SKM-1 treated with dmso at 0.1 percent for 144 hours (cell line): ENCODE measurements around the gene MTSS2.
"Not testable (repeated sequence)": the region's sequence is repeated elsewhere in the genome, so short reads cannot be mapped to it uniquely, and the experiment has no call there.

Experiments used
- DNase-seq: peaks from one replicate; lab custom pipeline; 2025; ENCODE audit not compliant: unreplicated experiment; lab: John Stamatoyannopoulos, UW

Gene MTSS2

DNA sequence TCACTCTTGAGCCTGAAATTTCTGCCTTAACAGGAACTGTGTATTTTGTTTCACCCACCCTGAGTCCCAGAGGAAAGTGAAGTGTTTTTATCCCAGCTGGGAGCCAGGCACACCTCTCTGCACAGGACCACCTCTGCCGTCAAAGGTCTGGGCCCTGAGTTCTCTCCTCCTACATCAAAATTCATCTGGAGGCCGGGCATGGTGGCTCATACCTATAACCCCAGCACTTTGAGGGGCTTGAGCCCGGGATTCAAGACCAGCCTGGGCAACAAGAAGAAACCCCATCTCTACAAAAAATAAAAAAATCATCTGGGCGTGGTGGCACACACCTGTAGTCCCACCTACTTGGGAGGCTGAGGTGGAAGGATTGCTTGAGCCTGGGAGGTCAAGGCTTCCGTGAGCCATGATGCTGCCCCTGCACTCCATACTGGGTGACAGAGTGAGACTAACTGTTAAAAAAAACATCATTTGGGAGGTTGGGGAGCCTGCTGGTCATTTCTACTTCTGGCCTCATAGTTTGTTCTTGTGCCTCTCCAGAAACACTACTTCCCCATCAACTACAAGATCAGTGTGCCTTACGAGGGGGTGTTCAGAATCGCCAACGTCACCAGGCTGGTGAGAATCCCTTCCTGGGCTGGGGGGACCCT is 29.7 kb downstream of the MTSS2 start:
- no peak for DNase-seq

DNA sequence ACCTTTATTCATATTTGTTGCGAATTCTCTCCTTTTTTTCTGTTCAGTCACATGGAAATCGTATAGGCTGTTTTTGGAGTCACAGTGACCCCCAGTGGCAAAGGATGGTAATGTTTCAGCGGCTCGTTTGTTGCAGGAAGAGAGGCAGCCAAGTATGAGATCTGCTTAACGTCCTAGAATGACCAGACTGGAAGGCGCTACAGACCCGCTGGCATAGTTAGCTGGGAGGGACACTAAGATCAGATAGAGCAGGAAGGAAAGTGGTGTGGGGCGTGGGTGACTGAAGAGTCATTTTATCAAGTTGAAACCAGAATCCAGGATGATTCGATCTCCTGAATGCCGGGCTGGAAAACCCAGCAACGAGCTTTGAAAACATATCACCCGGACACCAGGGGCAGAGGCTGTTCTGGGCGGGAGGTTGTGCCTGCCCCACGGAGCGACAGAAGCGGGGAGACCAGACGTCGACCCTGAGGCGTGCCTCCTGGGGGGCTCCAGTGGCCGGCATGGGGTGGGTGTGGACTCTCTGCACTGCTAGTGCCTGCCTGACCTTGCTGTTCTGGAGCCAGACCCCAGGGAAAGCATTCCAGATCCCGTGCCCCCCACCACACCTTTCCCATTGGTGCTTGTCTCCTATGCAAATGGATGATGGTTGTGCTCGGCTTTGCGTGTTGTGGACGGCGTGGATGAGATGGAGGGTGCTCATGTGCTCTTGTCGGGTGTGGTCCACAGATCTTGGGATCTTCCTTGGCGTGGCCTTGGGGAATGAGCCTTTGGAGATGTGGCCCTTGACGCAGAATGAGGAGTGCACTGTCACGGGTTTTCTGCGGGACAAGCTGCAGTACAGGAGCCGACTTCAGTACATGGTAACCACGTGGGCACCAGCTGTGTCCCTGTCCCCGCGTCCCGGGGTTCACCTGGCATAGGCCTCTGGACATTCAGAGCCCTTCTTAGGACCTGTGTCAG is 31.8 kb downstream of the MTSS2 start:
- DNase-seq: peak; percentile 74

DNA sequence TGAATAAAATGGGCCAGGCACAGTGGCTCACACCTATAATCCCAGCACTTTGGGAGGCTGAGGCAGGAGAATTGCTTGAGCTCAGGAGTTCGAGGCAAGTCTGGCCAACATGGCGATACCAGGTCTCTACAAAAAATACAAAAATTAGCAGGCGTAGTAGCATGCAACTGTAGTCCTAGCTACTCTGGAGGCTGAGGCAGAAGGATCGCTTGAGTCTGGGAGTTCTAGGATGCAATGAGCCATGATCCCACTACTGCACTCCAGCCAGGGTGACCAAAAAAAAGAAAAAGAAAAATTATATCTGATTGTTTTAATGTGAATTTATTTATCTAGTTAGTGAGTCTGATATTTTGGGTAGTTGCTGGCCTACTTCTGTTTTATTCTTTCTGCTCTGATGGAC is 32.4 kb downstream of the MTSS2 start:
- DNase-seq: no peak

- DNase-seq: no peak
These were observed 33.5 kb downstream of the MTSS2 start for GRCh38 chr16:70652322-70652721.

DNA sequence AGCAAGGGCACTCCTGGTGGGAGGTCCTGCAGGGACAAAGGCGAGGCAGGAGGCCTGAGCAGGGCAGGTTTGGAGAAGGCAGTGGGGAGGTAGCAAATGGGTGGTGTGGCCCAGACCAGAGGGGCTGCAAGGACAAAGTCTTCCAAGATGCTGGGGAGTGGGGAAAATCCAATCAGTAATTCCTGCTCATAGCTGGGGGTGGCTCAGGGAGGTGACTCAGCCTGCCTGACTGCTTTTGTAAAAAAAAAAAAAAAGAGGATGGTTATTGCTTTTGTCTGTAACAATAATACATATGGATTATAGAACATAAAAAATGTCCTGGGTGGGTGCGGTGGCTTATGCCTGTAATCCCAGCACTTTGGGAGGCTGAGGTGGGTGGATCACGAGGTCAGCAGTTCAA is 34.3 kb downstream of the MTSS2 start:
- DNase-seq: no peak

GRCh38 chr16:70650216-70650615 is 35.6 kb downstream of the MTSS2 start:
- no peak for DNase-seq

GRCh38 chr16:70649300-70649699 is 36.6 kb downstream of the MTSS2 start:
- DNase-seq: no peak

GRCh38 chr16:70648606-70649005 is 37.2 kb downstream of the MTSS2 start:
- DNase-seq: no peak

DNA sequence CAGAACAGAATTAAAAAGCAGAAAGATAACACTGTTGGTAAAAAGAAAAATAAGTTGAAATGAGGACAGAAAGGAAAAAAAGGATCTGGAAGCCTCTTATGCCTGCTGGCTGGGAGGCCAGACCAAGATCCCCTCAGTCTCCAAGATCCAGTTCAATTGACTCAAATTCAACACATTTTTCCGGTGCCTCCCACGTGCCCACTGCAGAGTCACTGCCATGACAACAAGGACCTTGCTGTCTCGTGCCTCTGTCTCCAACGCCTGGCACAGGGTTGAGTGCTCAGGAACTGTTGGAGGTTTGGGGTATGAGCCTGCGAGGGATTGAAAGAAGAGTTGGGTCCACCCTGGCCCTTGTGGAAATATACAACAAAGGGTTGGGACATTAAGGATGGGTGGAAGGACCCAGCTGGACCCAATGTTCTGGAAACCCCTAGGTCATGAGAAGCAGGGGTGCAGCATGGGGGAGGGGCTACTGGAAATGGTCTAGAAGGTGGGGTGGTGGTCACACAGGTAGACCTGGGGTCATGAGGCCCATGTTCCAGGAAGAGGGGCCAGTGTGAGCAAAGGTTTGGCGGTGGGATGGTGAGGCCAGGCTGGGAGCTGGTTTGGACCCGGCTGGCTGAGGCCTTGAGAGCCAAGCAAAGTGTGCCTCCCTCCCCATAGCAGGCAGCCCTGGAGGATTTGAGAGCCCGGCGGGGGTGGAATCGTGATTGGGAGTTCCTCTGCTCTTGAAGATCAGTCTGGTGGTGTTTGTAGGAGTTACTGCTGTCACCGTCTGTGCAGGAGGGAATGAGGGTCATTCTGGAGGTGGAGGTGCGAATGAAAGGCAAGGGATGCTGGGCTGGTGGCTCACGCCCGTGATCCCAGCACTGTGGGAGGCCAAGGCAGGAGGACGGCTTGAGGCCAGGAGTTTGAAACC is 38.2 kb downstream of the MTSS2 start:
- DNase-seq: no peak

- DNase-seq: no peak
These were observed 39.3 kb downstream of the MTSS2 start, which contains the start of gene IL34 for GRCh38 chr16:70646260-70647241. TSS of gene IL34 (plus strand) at chr16:70646559. CDS start at chr16:70646948, 389 bp downstream.

- DNase-seq: no peak
These were observed 40.9 kb downstream of the MTSS2 start for GRCh38 chr16:70644763-70645597.

DNA sequence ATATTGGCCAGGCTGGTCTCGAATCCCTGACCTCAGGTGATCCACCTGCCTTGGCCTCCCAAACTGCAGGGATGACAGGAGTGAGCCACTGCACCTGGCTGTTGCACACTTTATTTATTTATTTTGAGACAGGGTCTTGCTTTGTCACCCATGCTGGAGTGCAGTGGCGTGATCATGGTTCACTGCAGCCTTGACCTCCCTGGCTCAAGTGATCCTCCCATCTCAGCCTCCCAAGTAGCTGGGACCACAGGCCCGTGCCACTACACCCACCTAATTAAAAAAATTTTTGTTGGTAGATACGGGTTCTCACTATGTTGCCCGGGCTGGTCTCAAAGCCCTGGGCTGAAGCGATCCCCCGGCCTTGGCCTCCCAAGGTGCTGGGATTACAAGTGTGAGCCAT is 42.6 kb downstream of the MTSS2 start:
- not testable (repeated sequence) for DNase-seq

DNA sequence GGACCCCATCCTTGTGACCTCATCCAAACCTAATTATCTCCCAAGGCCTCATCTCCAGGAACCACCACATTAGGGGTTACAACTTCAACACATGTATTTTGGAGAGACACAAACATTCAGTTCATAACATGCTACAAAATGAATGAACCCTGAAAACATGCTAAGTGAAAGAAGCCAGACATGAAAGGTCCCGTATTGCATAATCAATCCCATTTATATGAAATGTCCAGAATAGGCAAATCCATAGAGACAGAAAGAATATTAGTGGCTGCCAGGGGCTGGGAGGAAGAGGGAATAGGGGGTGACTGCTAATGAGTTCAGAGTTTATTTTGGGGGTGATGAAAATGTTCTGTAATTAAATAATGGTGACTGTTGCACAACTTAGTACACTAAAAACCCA is 43.2 kb downstream of the MTSS2 start:
- no peak for DNase-seq

GRCh38 chr16:70638814-70639792 is 46.8 kb downstream of the MTSS2 start:
- DNase-seq: no peak
